Muscle layer of colon (tissue), 2 donors: ENCODE data around the gene LEUTX.
"Not testable (repeated sequence)": the region's sequence is repeated elsewhere in the genome, so short reads cannot be mapped to it uniquely, and the experiment has no call there.

Source experiments
- H3K27ac ChIP-seq: one replicate; pipeline ENCODE4 v1.7.0; 2013; ENCODE audit warnings: low read depth, mild to moderate bottlenecking, low read length, moderate library complexity
- H3K27me3 ChIP-seq, 2 donors: one replicate each; pipeline ENCODE4 v1.7.0; 2013; ENCODE audit warnings: low read length in 2 of 2, mild to moderate bottlenecking in 2 of 2; ENCODE audit not compliant: insufficient read depth in 2 of 2, control insufficient read depth in 1 of 2
- H3K36me3 ChIP-seq: one replicate; pipeline ENCODE4 v1.7.0; 2013; ENCODE audit warnings: mild to moderate bottlenecking, low read length; ENCODE audit not compliant: insufficient read depth
- H3K4me1 ChIP-seq: one replicate; pipeline ENCODE4 v1.7.0; 2013; ENCODE audit warnings: mild to moderate bottlenecking, low read length; ENCODE audit not compliant: insufficient read depth
- H3K4me3 ChIP-seq, 2 donors: one replicate each; pipeline ENCODE4 v1.7.0; 2013; ENCODE audit warnings: low read length in 2 of 2, low read depth in 1 of 2, mild to moderate bottlenecking in 1 of 2, moderate library complexity in 1 of 2
- H3K9ac ChIP-seq: one replicate; pipeline ENCODE4 v1.7.0; 2013; ENCODE audit warnings: low read length
- H3K9me3 ChIP-seq: one replicate; pipeline ENCODE4 v1.7.0; 2013; ENCODE audit warnings: mild to moderate bottlenecking, low read length
- donor health status: abdominal sarcoma.
- donor health status: Adenocarcinoma of cecum.

LEUTX gene

GRCh38 chr19:39749981-39750380 lies 28.7 kb upstream of the LEUTX start:
- no peak overlapping the region for H3K27ac ChIP-seq
- H3K9me3 ChIP-seq = no peaks in the 10 kb centered on the region
- H3K36me3 ChIP-seq = no peaks in the 10 kb centered on the region
- H3K4me1 ChIP-seq = no peaks in the 10 kb centered on the region
- peaks cover 0 to 4% of the 10 kb centered on the region in 2 donors for H3K27me3 ChIP-seq
- no peak overlapping the region for H3K9ac ChIP-seq
- no peak overlapping the region for H3K4me3 ChIP-seq

DNA sequence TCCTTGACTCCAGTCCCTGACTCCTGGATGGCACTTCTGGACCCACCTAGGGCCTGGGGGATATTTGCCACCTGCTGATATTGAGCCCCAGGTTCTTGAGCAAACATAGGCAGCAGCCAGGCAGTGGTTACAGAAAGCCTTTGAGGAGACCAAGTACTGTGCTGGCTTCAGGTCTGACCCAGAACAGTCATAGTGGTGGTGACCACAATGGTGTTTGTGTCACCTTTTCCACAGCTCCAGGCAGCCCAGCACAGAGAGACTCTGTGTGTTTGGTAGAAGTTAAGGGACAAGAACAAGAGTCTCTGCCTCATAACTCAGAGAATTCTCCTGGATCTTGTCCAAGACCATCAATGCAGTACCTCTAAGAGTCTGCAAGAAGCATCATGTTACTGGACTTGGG lies 26.3 kb upstream of the LEUTX start:
- Histone ChIP-seq H3K27me3 (peaks cover 0 to 4% of the 10 kb centered on the region in 2 donors), H3K36me3 (no peaks in the 10 kb centered on the region), H3K4me1 (no peaks in the 10 kb centered on the region), H3K9ac (no peak overlapping the region), H3K27ac (no peak overlapping the region), H3K9me3 (no peaks in the 10 kb centered on the region), H3K4me3 (no peak overlapping the region)

DNA sequence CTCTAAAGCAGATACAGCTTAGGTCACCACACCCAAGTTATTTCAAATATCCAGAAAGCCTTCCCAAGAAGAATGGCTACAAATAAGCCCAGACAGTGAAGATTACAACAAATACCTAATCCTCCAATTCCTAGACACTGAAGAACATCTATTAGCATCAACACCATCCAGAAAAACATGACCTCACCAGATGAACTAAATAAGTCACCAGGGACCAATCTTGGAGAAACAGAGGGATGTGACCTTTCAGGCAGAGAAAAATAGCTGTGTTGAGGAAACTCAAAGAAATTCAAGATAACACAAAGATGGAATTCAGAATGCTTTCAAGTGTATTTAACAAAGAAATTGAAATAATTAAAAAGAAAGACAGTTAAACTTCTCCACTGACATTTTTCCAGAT lies 25.9 kb upstream of the LEUTX start:
- H3K4me3 ChIP-seq = no peak overlapping the region
- H3K9ac ChIP-seq = no peak overlapping the region
- no peaks in the 10 kb centered on the region for H3K36me3 ChIP-seq

GRCh38 chr19:39754544-39754943 lies 24.1 kb upstream of the LEUTX start:
- no peak overlapping the region for H3K4me3 ChIP-seq
- no peaks in the 10 kb centered on the region for H3K36me3 ChIP-seq
- H3K9ac ChIP-seq = no peak overlapping the region
- H3K4me1 ChIP-seq = no peaks in the 10 kb centered on the region
- H3K27ac ChIP-seq = no peak overlapping the region
- H3K9me3 ChIP-seq = no peaks in the 10 kb centered on the region
- peaks cover 0 to 4% of the 10 kb centered on the region in 2 donors for H3K27me3 ChIP-seq

More for the DNA sequence above, 25.9 kb upstream of the LEUTX start:
- Histone ChIP-seq H3K27ac (no peak overlapping the region), H3K9me3 (no peaks in the 10 kb centered on the region), H3K4me1 (no peaks in the 10 kb centered on the region), H3K27me3 (peaks cover 0 to 4% of the 10 kb centered on the region in 2 donors)

- no peak overlapping the region for H3K4me3 ChIP-seq
- peaks cover 0 to 4% of the 10 kb centered on the region in 2 donors for H3K27me3 ChIP-seq
- no peak overlapping the region for H3K9ac ChIP-seq
- no peaks in the 10 kb centered on the region for H3K4me1 ChIP-seq
- no peaks in the 10 kb centered on the region for H3K36me3 ChIP-seq
- H3K27ac ChIP-seq = no peak overlapping the region
- no peaks in the 10 kb centered on the region for H3K9me3 ChIP-seq
These were observed 23.7 kb upstream of the LEUTX start for GRCh38 chr19:39754971-39755370.

GRCh38 chr19:39759457-39760184 lies 19.0 kb upstream of the LEUTX start:
- Histone ChIP-seq H3K27me3 (no peaks in the 10 kb centered on the region), H3K9me3 (no peaks in the 10 kb centered on the region), H3K27ac (no peak overlapping the region), H3K4me1 (no peaks in the 10 kb centered on the region), H3K9ac (no peak overlapping the region), H3K36me3 (no peaks in the 10 kb centered on the region), H3K4me3 (no peak overlapping the region)

DNA sequence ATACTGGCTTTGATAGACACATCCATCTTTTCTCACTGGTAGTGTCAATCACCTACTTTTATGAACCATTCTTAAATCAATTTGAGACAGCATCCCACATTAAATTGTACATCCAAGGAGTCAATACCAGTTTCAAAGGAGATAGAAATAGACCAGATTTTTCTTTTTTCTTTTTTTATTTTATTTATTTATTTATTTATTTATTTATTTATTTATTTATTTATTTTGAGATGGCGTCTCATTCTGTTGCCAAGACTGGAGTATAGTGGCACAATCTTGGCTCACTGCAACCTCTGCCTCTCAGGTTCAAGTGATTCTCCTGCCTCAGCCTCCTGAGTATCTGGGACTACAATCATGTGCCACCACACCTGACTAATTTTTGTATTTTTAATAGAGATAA lies 16.8 kb upstream of the LEUTX start:
- not testable (repeated sequence) for H3K27ac ChIP-seq, H3K4me1 ChIP-seq, H3K9me3 ChIP-seq, H3K27me3 ChIP-seq, H3K36me3 ChIP-seq, H3K4me3 ChIP-seq, H3K9ac ChIP-seq

GRCh38 chr19:39765091-39766076 lies 13.3 kb upstream of the LEUTX start:
- Histone ChIP-seq H3K36me3 (no peaks in the 10 kb centered on the region), H3K9ac (no peak overlapping the region), H3K9me3 (peaks cover 9% of the 10 kb centered on the region), H3K4me1 (no peaks in the 10 kb centered on the region), H3K4me3 (no peak overlapping the region), H3K27me3 (peaks cover 0 to 10% of the 10 kb centered on the region in 2 donors), H3K27ac (no peak overlapping the region)

- Histone ChIP-seq H3K36me3 (no peaks in the 10 kb centered on the region), H3K9ac (no peak overlapping the region), H3K27me3 (peaks cover 0 to 10% of the 10 kb centered on the region in 2 donors), H3K4me1 (no peaks in the 10 kb centered on the region), H3K4me3 (no peak overlapping the region), H3K27ac (no peak overlapping the region), H3K9me3 (peaks cover 9% of the 10 kb centered on the region)
These were observed 10.3 kb upstream of the LEUTX start for GRCh38 chr19:39768334-39768733.

DNA sequence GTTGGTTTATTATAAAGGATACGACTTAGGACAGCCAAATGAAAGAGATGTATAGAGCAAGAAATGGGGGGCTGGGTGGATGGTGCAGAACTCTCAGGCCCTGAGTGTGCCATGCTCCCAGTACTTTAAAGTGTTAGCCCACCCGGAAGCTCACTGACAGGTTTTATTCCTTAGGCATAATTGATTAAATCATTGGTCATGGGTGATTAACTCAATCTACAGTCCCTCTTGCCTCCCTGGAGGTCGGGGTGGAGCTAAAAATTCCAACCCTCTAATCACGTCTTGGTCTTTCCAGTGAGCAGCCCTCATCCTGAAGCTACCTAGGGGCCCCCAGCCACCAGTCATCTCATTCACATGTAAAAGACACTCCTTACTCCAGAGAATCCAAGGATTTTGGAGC lies 9.9 kb upstream of the LEUTX start:
- H3K4me3 ChIP-seq = no peak overlapping the region
- H3K9me3 ChIP-seq = peaks cover 9% of the 10 kb centered on the region
- no peaks in the 10 kb centered on the region for H3K36me3 ChIP-seq
- no peaks in the 10 kb centered on the region for H3K4me1 ChIP-seq
- H3K9ac ChIP-seq = no peak overlapping the region
- no peak overlapping the region for H3K27ac ChIP-seq
- peaks cover 0 to 10% of the 10 kb centered on the region in 2 donors for H3K27me3 ChIP-seq

DNA sequence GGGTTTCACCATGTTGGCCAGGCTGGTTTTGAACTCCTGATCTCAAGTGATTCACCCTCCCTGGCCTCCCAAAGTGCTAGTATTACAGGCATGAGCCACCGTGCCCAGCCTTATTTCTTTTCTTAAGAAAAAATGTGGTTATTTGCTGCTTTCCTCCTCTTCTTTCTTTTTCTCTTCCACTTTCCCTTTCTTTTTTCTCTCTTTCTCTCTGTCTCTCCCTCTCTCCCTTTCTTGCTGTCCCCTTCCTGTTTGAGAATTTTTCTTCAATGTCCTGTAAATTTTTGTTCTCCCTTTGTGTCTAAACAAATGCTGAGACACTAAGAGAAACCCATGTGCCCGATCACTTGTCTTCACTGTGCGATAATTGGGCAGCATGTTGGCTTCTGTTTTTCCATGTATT lies 2.2 kb downstream of the LEUTX start:
- Histone ChIP-seq H3K27ac (no peak overlapping the region), H3K4me1 (no peaks in the 10 kb centered on the region), H3K9me3 (no peaks in the 10 kb centered on the region), H3K36me3 (no peaks in the 10 kb centered on the region), H3K9ac (no peak overlapping the region), H3K27me3 (no peaks in the 10 kb centered on the region), H3K4me3 (no peak overlapping the region)
